C4-2B (cell line): ENCODE results near the gene CYSLTR1.
"Not testable (repeated sequence)": the region's sequence is repeated elsewhere in the genome, so short reads cannot be mapped to it uniquely, and the experiment has no call there.

Experiments
- CTCF ChIP-seq: fragments of 450-650 bp; conservative IDR thresholded peaks from 2 replicates; pipeline ENCODE4 v1.5.1; 2017; ENCODE audit warnings: mild to moderate bottlenecking
- ZFX ChIP-seq: fragments of 450-650 bp; IDR thresholded peaks from 2 replicates; pipeline ENCODE4 v1.6.1; 2017

GRCh38 chrX:78226047-78226446 is 101.4 kb downstream of the CYSLTR1 start:
- not testable (repeated sequence) for TF ChIP-seq CTCF, ZFX
